Upper lobe of left lung (tissue), 4 donors: ENCODE measurements around the gene MARCHF9.

Experiments
- EP300 ChIP-seq, 4 donors: sonication (generic); formaldehyde crosslinking; IDR thresholded peaks; one replicate each; pipeline ENCODE4 v1.5.1; 2017; ENCODE audit warnings: antibody characterized with exemption in 4 of 4, control low read depth in 2 of 4
- POLR2A ChIP-seq, 4 donors: fragments of 450-650 bp; IDR thresholded peaks; one replicate each; pipeline ENCODE4 v1.5.1; 2016 to 2017; ENCODE audit warnings: antibody characterized with exemption in 4 of 4, mild to moderate bottlenecking in 2 of 4
- POLR2AphosphoS5 ChIP-seq, 2 donors: sonication (generic); formaldehyde crosslinking; IDR thresholded peaks; one replicate each; pipeline ENCODE4 v1.5.1; 2017; ENCODE audit warnings: antibody characterized with exemption in 2 of 2
- TF ChIP-seq, protein P1 (sequence below), 6 experiments: fragments of 450-650 bp in 4 of 6; fragments of 200-600 bp in 2 of 6; sonication (generic) in 2 of 6; IDR thresholded peaks; one replicate each; pipeline ENCODE4 v1.5.1; 2016 to 2019; ENCODE audit warnings: antibody characterized with exemption in 6 of 6

DNA sequence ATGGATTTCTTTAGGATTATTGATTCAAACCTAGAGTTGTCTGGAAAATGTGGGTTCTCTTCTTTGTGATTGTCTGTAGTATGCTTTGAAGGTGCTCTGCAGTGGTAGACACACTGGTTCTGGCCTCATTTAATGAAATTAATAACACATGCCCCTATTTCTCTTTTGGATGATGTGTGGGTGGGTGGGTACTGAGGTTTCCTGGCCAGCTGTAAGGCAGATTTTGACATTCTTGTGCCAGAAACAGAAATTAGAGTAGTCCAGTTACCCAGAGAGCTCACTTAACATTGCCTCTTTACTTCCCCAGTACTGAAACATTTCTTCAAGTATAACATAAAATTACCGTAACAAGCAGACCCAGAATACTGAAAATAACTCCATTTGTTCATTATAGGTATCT lies 42.1 kb downstream of the MARCHF9 start:
- TF ChIP-seq, protein P1, sequence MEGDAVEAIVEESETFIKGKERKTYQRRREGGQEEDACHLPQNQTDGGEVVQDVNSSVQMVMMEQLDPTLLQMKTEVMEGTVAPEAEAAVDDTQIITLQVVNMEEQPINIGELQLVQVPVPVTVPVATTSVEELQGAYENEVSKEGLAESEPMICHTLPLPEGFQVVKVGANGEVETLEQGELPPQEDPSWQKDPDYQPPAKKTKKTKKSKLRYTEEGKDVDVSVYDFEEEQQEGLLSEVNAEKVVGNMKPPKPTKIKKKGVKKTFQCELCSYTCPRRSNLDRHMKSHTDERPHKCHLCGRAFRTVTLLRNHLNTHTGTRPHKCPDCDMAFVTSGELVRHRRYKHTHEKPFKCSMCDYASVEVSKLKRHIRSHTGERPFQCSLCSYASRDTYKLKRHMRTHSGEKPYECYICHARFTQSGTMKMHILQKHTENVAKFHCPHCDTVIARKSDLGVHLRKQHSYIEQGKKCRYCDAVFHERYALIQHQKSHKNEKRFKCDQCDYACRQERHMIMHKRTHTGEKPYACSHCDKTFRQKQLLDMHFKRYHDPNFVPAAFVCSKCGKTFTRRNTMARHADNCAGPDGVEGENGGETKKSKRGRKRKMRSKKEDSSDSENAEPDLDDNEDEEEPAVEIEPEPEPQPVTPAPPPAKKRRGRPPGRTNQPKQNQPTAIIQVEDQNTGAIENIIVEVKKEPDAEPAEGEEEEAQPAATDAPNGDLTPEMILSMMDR (IDR thresholded peaks at IDR 0.05) = no peak
- TF ChIP-seq POLR2A (IDR thresholded peaks at IDR 0.05) (no peak), EP300 (IDR thresholded peaks at IDR 0.05) (no peak), POLR2AphosphoS5 (IDR thresholded peaks at IDR 0.05) (no peak)
